Keratinocyte (primary cell): ENCODE measurements around the gene SCARB1. TPM values are rescaled to one million over a fixed set of nuclear protein-coding genes. Genes with fewer than 3 reads are reported as not detected.

ENCODE experiments used
- DNase-seq: peaks from one replicate; pipeline ENCODE4 v3.0.0-alpha.2; 2011; ENCODE audit warnings: low read depth, missing footprints, low spot score
- FAIRE-seq: peaks from 2 replicates; lab custom pipeline; 2011; peaks lifted over from hg19 to GRCh38; lab: Jason Lieb, UNC
- H2AFZ ChIP-seq: 2 replicates; pipeline ENCODE4 v1.6.0; 2012; ENCODE audit warnings: low read length, control low read depth, inconsistent platforms; ENCODE audit not compliant: control insufficient read depth
- H3K27ac ChIP-seq: 2 replicates; pipeline ENCODE4 v1.5.1; 2011; ENCODE audit warnings: low read length; ENCODE audit not compliant: control insufficient read depth, insufficient read depth
- H3K27me3 ChIP-seq: 3 replicates; pipeline ENCODE4 v1.6.0; 2011; ENCODE audit warnings: low read length; ENCODE audit not compliant: control insufficient read depth, insufficient read depth; ENCODE audit errors: extremely low read depth
- H3K36me3 ChIP-seq, 2 experiments: 2 replicates in 1 of 2; 3 replicates in 1 of 2; pipeline ENCODE4 v1.5.1; 2011; ENCODE audit warnings: low read length in 2 of 2, mild to moderate bottlenecking in 1 of 2; ENCODE audit not compliant: control insufficient read depth in 2 of 2, insufficient read depth in 2 of 2; ENCODE audit errors: extremely low read depth in 1 of 2
- H3K4me1 ChIP-seq: 3 replicates; pipeline ENCODE4 v1.5.1; 2011; ENCODE audit warnings: low read length; ENCODE audit not compliant: control insufficient read depth, insufficient read depth; ENCODE audit errors: extremely low read depth
- H3K4me2 ChIP-seq: 3 replicates; pipeline ENCODE4 v1.6.0; 2011; ENCODE audit warnings: low read depth, low read length; ENCODE audit not compliant: control insufficient read depth, insufficient read depth; ENCODE audit errors: extremely low read depth
- H3K4me3 ChIP-seq, 3 experiments: fragments of 200-600 bp in 1 of 3; sonication (generic) in 1 of 3; 2 replicates in 2 of 3; 3 replicates in 1 of 3; pipeline ENCODE4 v1.5.1; 2011 to 2016; ENCODE audit warnings: low read length in 3 of 3, mild to moderate bottlenecking in 3 of 3, control low read depth in 2 of 3, inconsistent platforms in 1 of 3, low read depth in 1 of 3, mixed read lengths in 1 of 3, mixed run types in 1 of 3, moderate library complexity in 1 of 3; ENCODE audit not compliant: control insufficient read depth in 2 of 3, insufficient read depth in 2 of 3; ENCODE audit errors: extremely low read depth in 1 of 3
- H3K79me2 ChIP-seq: 2 replicates; pipeline ENCODE4 v1.6.0; 2012; ENCODE audit warnings: low read length; ENCODE audit not compliant: control insufficient read depth, insufficient read depth
- H3K9ac ChIP-seq: 3 replicates; pipeline ENCODE4 v1.6.0; 2011; ENCODE audit warnings: low read length; ENCODE audit not compliant: control insufficient read depth, insufficient read depth; ENCODE audit errors: extremely low read depth
- H3K9me1 ChIP-seq: 3 replicates; pipeline ENCODE4 v1.6.0; 2011; ENCODE audit warnings: low read length; ENCODE audit not compliant: control insufficient read depth, insufficient read depth; ENCODE audit errors: extremely low read depth
- H3K9me3 ChIP-seq: 2 replicates; pipeline ENCODE4 v1.5.1; 2012; ENCODE audit warnings: low read depth, low read length; ENCODE audit not compliant: control insufficient read depth
- H4K20me1 ChIP-seq: 3 replicates; pipeline ENCODE4 v1.6.0; 2011; ENCODE audit warnings: low read length; ENCODE audit not compliant: control insufficient read depth, insufficient read depth; ENCODE audit errors: extremely low read depth
- CTCF ChIP-seq, 3 experiments: IDR thresholded peaks in 1 of 3; conservative IDR thresholded peaks in 1 of 3; optimal IDR thresholded peaks in 1 of 3; 2 replicates in 2 of 3; 3 replicates in 1 of 3; pipeline versions ENCODE3 to v1.5.1; 2011; ENCODE audit warnings: low read length in 3 of 3, mild to moderate bottlenecking in 3 of 3, moderate library complexity in 2 of 3, control low read depth in 1 of 3, inconsistent platforms in 1 of 3; ENCODE audit not compliant: insufficient read depth in 2 of 3; ENCODE audit errors: extremely low read depth in 1 of 3
- EZH2 ChIP-seq: IDR thresholded peaks from one replicate; pipeline ENCODE4 v1.6.1; 2012; ENCODE audit warnings: inconsistent platforms, mild to moderate bottlenecking, low read length, moderate library complexity
- dilution Hi-C: fragments of 300-500 bp; cut with MboI; formaldehyde crosslinking; loops from one replicate; pipeline ENCODE4 v1.7.0; 2020; ENCODE audit warnings: low sequenced_read_pairs; ENCODE audit not compliant: extremely low pct_ligation_motif_present
- polyA plus RNA-seq, 5 experiments: library from polyadenylated mRNA; depleted of rRNA in 3 of 5; stranded (reverse) in 3 of 5; stranded (forward) in 1 of 5; unstranded in 1 of 5; fragments of >200 nt; gene quantifications; 1 replicate in 1 of 5; 2 replicates in 3 of 5; 3 replicates in 1 of 5; pipeline versions ENCODE4 v1.2.1 to v1.2.3, GENCODE V29; 2011 to 2012; ENCODE audit warnings: missing spikeins in 2 of 5, low read depth in 1 of 5, low replicate concordance in 1 of 5

SCARB1 gene
- polyA plus RNA-seq, 1 donor (not counting 4 experiments of a cell fraction or from before 2014, with no cell fraction given) = 40.9 TPM

- no peaks in the 10 kb centered on the region for H3K4me1 ChIP-seq
- H3K4me3 ChIP-seq = no peak overlapping the region
- no peaks in the 10 kb centered on the region for H4K20me1 ChIP-seq
- DNase-seq (no peak), FAIRE-seq (no peak)
- no peaks in the 10 kb centered on the region for H3K9me1 ChIP-seq
- no peak overlapping the region for H2AFZ ChIP-seq
- H3K4me2 ChIP-seq = no peak overlapping the region
- no peak overlapping the region for H3K27ac ChIP-seq
- H3K9me3 ChIP-seq = peaks cover 6% of the 10 kb centered on the region
- no peaks in the 10 kb centered on the region for H3K79me2 ChIP-seq
- TF ChIP-seq EZH2 (no peak), CTCF (optimal IDR thresholded peaks at IDR 0.05 in 1 of 3, IDR thresholded peaks at IDR 0.05 in 1 of 3, conservative IDR thresholded peaks at IDR 0.05 in 1 of 3; ENCODE audit: extremely low read depth in 1 of 3, insufficient read depth in 2 of 3, low read length in 3 of 3) (no peak)
- no peak overlapping the region for H3K9ac ChIP-seq
- H3K36me3 ChIP-seq = no peaks in the 10 kb centered on the region
- dilution Hi-C loops = no loop called here
- peaks cover 4% of the 10 kb centered on the region for H3K27me3 ChIP-seq
Observed at GRCh38 chr12:124765581-124766489, 97.8 kb downstream of the SCARB1 start.

- Histone ChIP-seq H2AFZ (no peak overlapping the region), H3K9me3 (peaks cover 6% of the 10 kb centered on the region), H3K36me3 (no peaks in the 10 kb centered on the region), H3K9ac (no peak overlapping the region), H3K79me2 (no peaks in the 10 kb centered on the region), H3K4me2 (no peak overlapping the region), H3K4me1 (no peaks in the 10 kb centered on the region), H3K9me1 (no peaks in the 10 kb centered on the region), H3K27ac (no peak overlapping the region), H3K4me3 (no peak overlapping the region), H3K27me3 (peaks cover 12% of the 10 kb centered on the region), H4K20me1 (no peaks in the 10 kb centered on the region)
- TF ChIP-seq EZH2 (no peak), CTCF (optimal IDR thresholded peaks at IDR 0.05 in 1 of 3, IDR thresholded peaks at IDR 0.05 in 1 of 3, conservative IDR thresholded peaks at IDR 0.05 in 1 of 3; ENCODE audit: extremely low read depth in 1 of 3, insufficient read depth in 2 of 3, low read length in 3 of 3) (no peak)
- DNase-seq (no peak), FAIRE-seq (no peak)
- dilution Hi-C loops = no loop called here
Observed at GRCh38 chr12:124764870-124765580, 98.6 kb downstream of the SCARB1 start.
